LNCAP (cell line): ENCODE measurements around the gene FNIP1.

Experiments
- CTCF ChIP-seq: fragments of 450-650 bp; IDR thresholded peaks from 2 replicates; pipeline ENCODE4 v1.5.1; 2017; ENCODE audit warnings: mild to moderate bottlenecking

Gene FNIP1

GRCh38 chr5:131609774-131610173, 187.0 kb downstream of the FNIP1 start:
- TF ChIP-seq CTCF = no peak

- TF ChIP-seq CTCF = no peak
These were observed 188.2 kb downstream of the FNIP1 start for GRCh38 chr5:131608597-131608996.

- TF ChIP-seq CTCF = no peak
These were observed 188.8 kb downstream of the FNIP1 start for GRCh38 chr5:131607903-131608540.

GRCh38 chr5:131607418-131607817, 189.4 kb downstream of the FNIP1 start:
- TF ChIP-seq CTCF = no peak

GRCh38 chr5:131605086-131605485, 191.7 kb downstream of the FNIP1 start:
- no peak for TF ChIP-seq CTCF

GRCh38 chr5:131595088-131596033, 201.5 kb downstream of the FNIP1 start:
- TF ChIP-seq CTCF = no peak

- TF ChIP-seq CTCF = no peak
These were observed 202.9 kb downstream of the FNIP1 start for GRCh38 chr5:131593921-131594320.
